HepG2 (cell line): ENCODE measurements around the gene ELMO2. TPM values are rescaled to one million over a fixed set of nuclear protein-coding genes. Genes with fewer than 3 reads are reported as not detected.
A peak's percentile ranks its signal among the peaks of the same experiment; 100 is the strongest.

Experiments
- CEBPB ChIP-seq: IDR thresholded peaks from 2 replicates; pipeline ENCODE4 v1.6.1; 2011; ENCODE audit warnings: low read depth, low read length, improper control_type of control experiment, borderline replicate concordance
- KDM2A ChIP-seq: sonication (generic); formaldehyde crosslinking; IDR thresholded peaks from 2 replicates; pipeline ENCODE4 v1.4.0; 2020; ENCODE audit warnings: low read depth, missing genetic modification reagents, borderline replicate concordance
- MAFK ChIP-seq, 2 experiments: IDR thresholded peaks in 1 of 2; conservative IDR thresholded peaks in 1 of 2; 2 replicates each; pipeline ENCODE4 v1.6.1; 2011; ENCODE audit warnings: improper control_type of control experiment in 2 of 2, low read length in 2 of 2
- NCOA5 ChIP-seq: sonication (generic); formaldehyde crosslinking; IDR thresholded peaks from 2 replicates; pipeline ENCODE4 v1.4.0; 2020; ENCODE audit warnings: missing genetic modification reagents
- POGK ChIP-seq: sonication (generic); formaldehyde crosslinking; conservative IDR thresholded peaks from 2 replicates; pipeline ENCODE4 v1.8.0; 2022; ENCODE audit warnings: mild to moderate bottlenecking, moderate library complexity, missing genetic modification reagents
- PRDM10 ChIP-seq: sonication (generic); formaldehyde crosslinking; IDR thresholded peaks from 2 replicates; pipeline ENCODE4 v1.4.0; 2020; ENCODE audit warnings: low read depth, missing genetic modification reagents
- REPIN1 ChIP-seq: sonication (generic); formaldehyde crosslinking; IDR thresholded peaks from 2 replicates; pipeline ENCODE4 v1.8.0; 2022; ENCODE audit warnings: missing genetic modification reagents, low read depth, mild to moderate bottlenecking, borderline replicate concordance
- SMAD3 ChIP-seq: sonication (generic); formaldehyde crosslinking; IDR thresholded peaks from 2 replicates; pipeline ENCODE4 v1.4.0; 2020; ENCODE audit warnings: missing genetic modification reagents
- SRSF4 ChIP-seq: fragments of 200-400 bp; formaldehyde crosslinking; IDR thresholded peaks from one replicate; pipeline ENCODE4 v1.6.1; 2018; ENCODE audit warnings: mild to moderate bottlenecking, low read depth, low read length, moderate library complexity; ENCODE audit not compliant: poor library complexity, severe bottlenecking
- ZFP37 ChIP-seq: sonication (generic); formaldehyde crosslinking; IDR thresholded peaks from 2 replicates; pipeline ENCODE4 v1.4.0; 2020; ENCODE audit warnings: missing genetic modification reagents, borderline replicate concordance
- ZNF121 ChIP-seq: sonication (generic); formaldehyde crosslinking; IDR thresholded peaks from 2 replicates; pipeline ENCODE4 v1.5.0; 2020; ENCODE audit warnings: mild to moderate bottlenecking, missing genetic modification reagents
- ZNF33B ChIP-seq: sonication (generic); formaldehyde crosslinking; IDR thresholded peaks from 2 replicates; pipeline ENCODE4 v1.5.1; 2020; ENCODE audit warnings: mild to moderate bottlenecking, missing genetic modification reagents
- ZNF546 ChIP-seq: sonication (generic); formaldehyde crosslinking; conservative IDR thresholded peaks from 2 replicates; pipeline ENCODE4 v1.8.1; 2023; ENCODE audit warnings: mild to moderate bottlenecking, missing genetic modification reagents
- ZNF670 ChIP-seq: sonication (generic); formaldehyde crosslinking; IDR thresholded peaks from 2 replicates; pipeline ENCODE4 v1.8.0; 2022; ENCODE audit warnings: mild to moderate bottlenecking, missing genetic modification reagents, borderline replicate concordance
- ZNF687 ChIP-seq: sonication (generic); formaldehyde crosslinking; IDR thresholded peaks from 2 replicates; pipeline ENCODE4 v1.5.1; 2020; ENCODE audit warnings: mild to moderate bottlenecking, missing genetic modification reagents, moderate library complexity
- ZNF746 ChIP-seq: sonication (generic); formaldehyde crosslinking; IDR thresholded peaks from 2 replicates; pipeline ENCODE4 v1.8.0; 2022; ENCODE audit warnings: mild to moderate bottlenecking, missing genetic modification reagents
- polyA plus RNA-seq, 8 experiments: library from polyadenylated mRNA; depleted of rRNA in 3 of 8; stranded (reverse) in 7 of 8; unstranded in 1 of 8; fragments of >200 nt; fragmentation: Illumina TruSeq in 4 of 8; extraction: Trizol in 4 of 8; gene quantifications; 2 replicates each; pipeline versions ENCODE4 v1.2.1 to v1.2.3, GENCODE V29; 2011 to 2016; ENCODE audit warnings: low read depth in 4 of 8, missing spikeins in 1 of 8, mixed read lengths in 1 of 8; ENCODE audit not compliant: insufficient read depth in 1 of 8
- total RNA-seq, 5 experiments: library from RNA; depleted of rRNA; stranded (reverse); fragments of >200 nt; fragmentation: Illumina TruSeq; extraction: Trizol; gene quantifications; 2 replicates each; pipeline ENCODE4 v1.2.3, GENCODE V29; 2016; ENCODE audit warnings: low read depth in 1 of 5
- TF ChIP-seq, protein P1 (sequence below): sonication (generic); formaldehyde crosslinking; IDR thresholded peaks from 2 replicates; pipeline ENCODE4 v1.8.0; 2022; ENCODE audit warnings: mild to moderate bottlenecking, missing genetic modification reagents; ENCODE audit not compliant: insufficient replicate concordance

Gene ELMO2
- total and polyA plus RNA-seq, 2 of the 13 experiments (the other 11 are each of a cell fraction or from before 2014, with no cell fraction given): 30.6 to 35.7 TPM

- TF ChIP-seq REPIN1 (no peak), ZNF746 (CRISPR knock-in tag) (no peak), PRDM10 (CRISPR knock-in tag) (no peak), ZNF121 (CRISPR knock-in tag) (no peak), SRSF4 (no peak), POGK (CRISPR knock-in tag) (no peak), ZNF33B (CRISPR knock-in tag) (no peak), ZNF670 (CRISPR knock-in tag) (no peak), SMAD3 (no peak), ZNF546 (CRISPR knock-in tag) (no peak), CEBPB (no peak), MAFK (conservative IDR thresholded peaks at IDR 0.05 in 1 of 2, IDR thresholded peaks at IDR 0.05 in 1 of 2; ENCODE audit: low read length in 2 of 2) (no peak), KDM2A (CRISPR knock-in tag) (peak; percentile 31; the same call in 1 of the 2 replicates), ZNF687 (peak; percentile 30; the same call in 1 of the 2 replicates), NCOA5 (no peak), ZFP37 (CRISPR knock-in tag) (no peak)
- TF ChIP-seq, protein P1, sequence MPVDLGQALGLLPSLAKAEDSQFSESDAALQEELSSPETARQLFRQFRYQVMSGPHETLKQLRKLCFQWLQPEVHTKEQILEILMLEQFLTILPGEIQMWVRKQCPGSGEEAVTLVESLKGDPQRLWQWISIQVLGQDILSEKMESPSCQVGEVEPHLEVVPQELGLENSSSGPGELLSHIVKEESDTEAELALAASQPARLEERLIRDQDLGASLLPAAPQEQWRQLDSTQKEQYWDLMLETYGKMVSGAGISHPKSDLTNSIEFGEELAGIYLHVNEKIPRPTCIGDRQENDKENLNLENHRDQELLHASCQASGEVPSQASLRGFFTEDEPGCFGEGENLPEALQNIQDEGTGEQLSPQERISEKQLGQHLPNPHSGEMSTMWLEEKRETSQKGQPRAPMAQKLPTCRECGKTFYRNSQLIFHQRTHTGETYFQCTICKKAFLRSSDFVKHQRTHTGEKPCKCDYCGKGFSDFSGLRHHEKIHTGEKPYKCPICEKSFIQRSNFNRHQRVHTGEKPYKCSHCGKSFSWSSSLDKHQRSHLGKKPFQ (CRISPR knock-in tag): peak; percentile 53
Observed at GRCh38 chr20:46354920-46355654, 51.3 kb downstream of the ELMO2 start (continued).
